Natural killer cell (primary cell): ENCODE measurements around the gene MDGA2. TPM values are rescaled to one million over a fixed set of nuclear protein-coding genes. Genes with fewer than 3 reads are reported as not detected.
"Not testable (repeated sequence)": the region's sequence is repeated elsewhere in the genome, so short reads cannot be mapped to it uniquely, and the experiment has no call there.

Experiments used
- ATAC-seq, 3 donors: fragments of 150-1000 bp in 2 of 3; fragments of 200-7000 bp in 1 of 3; cut with Tn5 transposase; 1 replicate in 1 of 3; 2 replicates in 2 of 3; pipeline ENCODE4 v1.10.0; 2021; ENCODE audit warnings: mild to moderate bottlenecking in 2 of 3, moderate library complexity in 2 of 3
- DNase-seq, 2 donors: peaks; one replicate each; pipeline versions ENCODE4 v3.0.0 to v3.0.0-alpha.2; 2013 to 2021; ENCODE audit warnings: mixed read lengths in 1 of 2
- H3K27ac ChIP-seq: one replicate; pipeline ENCODE4 v1.5.1; 2013; ENCODE audit warnings: mild to moderate bottlenecking, low read length
- H3K27me3 ChIP-seq: one replicate; pipeline ENCODE4 v1.6.1; 2013; ENCODE audit warnings: low read length; ENCODE audit not compliant: control insufficient read depth, insufficient read depth
- H3K36me3 ChIP-seq: one replicate; pipeline ENCODE4 v1.6.1; 2013; ENCODE audit warnings: low read length; ENCODE audit not compliant: control insufficient read depth, insufficient read depth
- H3K4me1 ChIP-seq: one replicate; pipeline ENCODE4 v1.6.1; 2013; ENCODE audit warnings: low read length; ENCODE audit not compliant: control insufficient read depth, insufficient read depth
- H3K4me3 ChIP-seq: one replicate; pipeline ENCODE4 v1.5.1; 2013; ENCODE audit warnings: low read length
- H3K9me3 ChIP-seq: one replicate; pipeline ENCODE4 v1.6.1; 2013; ENCODE audit warnings: low read length; ENCODE audit not compliant: control insufficient read depth, insufficient read depth
- H3K27ac Mint-ChIP-seq, 2 donors: one replicate each; pipeline ENCODE4 v1.8.0; 2022; ENCODE audit warnings: mild to moderate bottlenecking in 2 of 2, mixed read lengths in 2 of 2, moderate library complexity in 1 of 2
- H3K27me3 Mint-ChIP-seq, 2 donors: one replicate each; pipeline ENCODE4 v1.8.0; 2022; ENCODE audit warnings: low read depth in 2 of 2, mixed read lengths in 2 of 2
- H3K36me3 Mint-ChIP-seq: one replicate; pipeline ENCODE4 v1.8.0; 2022; ENCODE audit warnings: mixed read lengths
- H3K4me1 Mint-ChIP-seq, 2 donors: one replicate each; pipeline ENCODE4 v1.8.0; 2022; ENCODE audit warnings: mixed read lengths in 2 of 2
- H3K4me3 Mint-ChIP-seq: one replicate; pipeline ENCODE4 v1.8.0; 2022; ENCODE audit warnings: mild to moderate bottlenecking, moderate library complexity, mixed read lengths
- H3K9me3 Mint-ChIP-seq, 2 donors: one replicate each; pipeline ENCODE4 v1.8.0; 2022; ENCODE audit warnings: mixed read lengths in 2 of 2
- WGBS: methylation state at CpG from one replicate; pipeline ENCODE4 v1.1.7; 2013; ENCODE audit warnings: missing lambda C conversion rate; ENCODE audit not compliant: insufficient coverage; 5-methylcytosine and 5-hydroxymethylcytosine counted together
- intact Hi-C: fragments of 100-400 bp; cut with micrococcal nuclease; formaldehyde crosslinking; loops from one replicate; pipeline ENCODE4 v1.14.2; 2022
- total RNA-seq, 4 donors: library from RNA; stranded (reverse); fragments of 120-200 nt in 1 of 4; gene quantifications; one replicate each; pipeline versions ENCODE4 v1.2.3 to v1.2.4, GENCODE V29; 2013 to 2022
- TF ChIP-seq, protein P1 (sequence below): fragments of 200-600 bp; IDR thresholded peaks from one replicate; pipeline ENCODE4 v1.8.0; 2022; ENCODE audit warnings: antibody characterized with exemption

Gene MDGA2
- total RNA-seq, 3 donors from 2014 or later (not counting 1 experiment from before 2014, with no cell fraction given), result not detected

DNA sequence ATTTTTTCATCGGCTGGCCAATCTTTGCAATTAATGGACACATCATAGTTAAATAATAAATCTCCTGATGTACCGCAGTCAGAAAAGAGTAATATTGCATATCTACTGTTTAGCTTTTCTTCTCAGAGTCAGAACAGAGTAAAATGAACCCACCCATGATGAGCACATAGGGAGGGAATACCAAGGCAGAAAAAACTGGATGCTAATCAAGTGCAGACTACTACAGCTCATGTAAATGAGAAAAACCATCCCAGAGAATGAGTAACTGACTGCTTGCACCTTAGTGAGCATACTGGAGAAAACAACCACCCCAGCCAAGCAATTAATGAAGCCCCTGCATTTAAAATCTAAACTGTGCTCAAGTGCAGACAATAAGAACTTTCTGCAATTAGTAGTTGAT is 483.7 kb downstream of the MDGA2 start:
- TF ChIP-seq, protein P1, sequence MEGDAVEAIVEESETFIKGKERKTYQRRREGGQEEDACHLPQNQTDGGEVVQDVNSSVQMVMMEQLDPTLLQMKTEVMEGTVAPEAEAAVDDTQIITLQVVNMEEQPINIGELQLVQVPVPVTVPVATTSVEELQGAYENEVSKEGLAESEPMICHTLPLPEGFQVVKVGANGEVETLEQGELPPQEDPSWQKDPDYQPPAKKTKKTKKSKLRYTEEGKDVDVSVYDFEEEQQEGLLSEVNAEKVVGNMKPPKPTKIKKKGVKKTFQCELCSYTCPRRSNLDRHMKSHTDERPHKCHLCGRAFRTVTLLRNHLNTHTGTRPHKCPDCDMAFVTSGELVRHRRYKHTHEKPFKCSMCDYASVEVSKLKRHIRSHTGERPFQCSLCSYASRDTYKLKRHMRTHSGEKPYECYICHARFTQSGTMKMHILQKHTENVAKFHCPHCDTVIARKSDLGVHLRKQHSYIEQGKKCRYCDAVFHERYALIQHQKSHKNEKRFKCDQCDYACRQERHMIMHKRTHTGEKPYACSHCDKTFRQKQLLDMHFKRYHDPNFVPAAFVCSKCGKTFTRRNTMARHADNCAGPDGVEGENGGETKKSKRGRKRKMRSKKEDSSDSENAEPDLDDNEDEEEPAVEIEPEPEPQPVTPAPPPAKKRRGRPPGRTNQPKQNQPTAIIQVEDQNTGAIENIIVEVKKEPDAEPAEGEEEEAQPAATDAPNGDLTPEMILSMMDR, result no peak

GRCh38 chr14:47189911-47190484 is 485.4 kb downstream of the MDGA2 start:
- Mint-ChIP-seq H3K9me3 (peaks cover 6 to 7% of the 10 kb centered on the region in 2 donors), H3K27ac (no peak overlapping the region), H3K4me3 (no peak overlapping the region), H3K27me3 (no peaks in the 10 kb centered on the region), H3K36me3 (no peaks in the 10 kb centered on the region), H3K4me1 (no peaks in the 10 kb centered on the region)
- Histone ChIP-seq H3K27me3 (no peaks in the 10 kb centered on the region), H3K27ac (no peak overlapping the region), H3K36me3 (no peaks in the 10 kb centered on the region), H3K4me1 (no peaks in the 10 kb centered on the region), H3K9me3 (no peaks in the 10 kb centered on the region), H3K4me3 (no peak overlapping the region)
- intact Hi-C loops, result no loop called here
- ATAC-seq, result no peak
- TF ChIP-seq, protein P1, result no peak
- DNase-seq, result no peak
- WGBS, result 88% methylated on average over 5 of the region's 5 CpGs

More for the DNA sequence above, 483.7 kb downstream of the MDGA2 start:
- no peaks in the 10 kb centered on the region for H3K9me3 ChIP-seq
- H3K27me3 ChIP-seq, result no peaks in the 10 kb centered on the region
- Mint-ChIP-seq H3K9me3 (peaks cover 5 to 7% of the 10 kb centered on the region in 2 donors), H3K27ac (no peak overlapping the region), H3K27me3 (no peaks in the 10 kb centered on the region), H3K4me1 (no peaks in the 10 kb centered on the region), H3K4me3 (no peak overlapping the region), H3K36me3 (no peaks in the 10 kb centered on the region)
- DNase-seq (no peak), ATAC-seq (no peak)
- intact Hi-C loops, result no loop called here
- no peak overlapping the region for H3K27ac ChIP-seq
- H3K4me1 ChIP-seq, result no peaks in the 10 kb centered on the region
- 100% methylated on average over 2 of the region's 2 CpGs for WGBS
- no peak overlapping the region for H3K4me3 ChIP-seq
- no peaks in the 10 kb centered on the region for H3K36me3 ChIP-seq

DNA sequence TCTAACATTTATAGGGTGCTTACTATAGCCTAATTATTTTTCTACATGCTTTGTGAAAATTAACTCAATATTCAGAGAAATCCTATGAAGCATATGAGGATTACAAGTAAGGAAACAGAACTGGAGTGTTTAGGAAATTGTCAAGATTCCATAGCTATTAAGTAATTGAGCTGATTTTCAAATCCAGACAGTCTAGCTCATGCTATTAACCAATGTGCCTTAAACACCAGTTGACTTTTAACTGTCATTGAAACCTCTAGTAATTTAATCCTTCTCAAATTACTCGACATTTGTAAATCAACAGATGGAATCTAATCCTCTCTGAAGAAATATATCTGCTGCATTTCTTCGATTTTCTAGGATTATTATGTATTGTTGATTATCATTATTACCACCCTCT is 488.9 kb downstream of the MDGA2 start:
- no peaks in the 10 kb centered on the region for H3K4me1 ChIP-seq
- no peaks in the 10 kb centered on the region for H3K36me3 Mint-ChIP-seq
- no CpG with 5 or more reads among the region's 2 CpGs for WGBS
- no peak for DNase-seq
- intact Hi-C loops, result no loop called here
- H3K27me3 Mint-ChIP-seq, result no peaks in the 10 kb centered on the region
- no peaks in the 10 kb centered on the region for H3K9me3 ChIP-seq
- H3K27ac ChIP-seq, result no peak overlapping the region
- no peak overlapping the region for H3K27ac Mint-ChIP-seq
- H3K4me3 ChIP-seq, result no peak overlapping the region
- ATAC-seq, result no peak
- H3K9me3 Mint-ChIP-seq, result peaks cover 10% of the 10 kb centered on the region in 2 donors
- H3K27me3 ChIP-seq, result no peaks in the 10 kb centered on the region
- no peaks in the 10 kb centered on the region for H3K36me3 ChIP-seq
- no peak overlapping the region for H3K4me3 Mint-ChIP-seq
- H3K4me1 Mint-ChIP-seq, result no peaks in the 10 kb centered on the region
- TF ChIP-seq, protein P1, result no peak

- H3K4me3 ChIP-seq, result no peak overlapping the region
- WGBS, result no CpG with 5 or more reads among the region's 1 CpG
- no peaks in the 10 kb centered on the region for H3K27me3 Mint-ChIP-seq
- peaks cover 12 to 13% of the 10 kb centered on the region in 2 donors for H3K9me3 Mint-ChIP-seq
- H3K27me3 ChIP-seq, result no peaks in the 10 kb centered on the region
- H3K4me1 ChIP-seq, result no peaks in the 10 kb centered on the region
- TF ChIP-seq, protein P1, result no peak
- no peaks in the 10 kb centered on the region for H3K36me3 Mint-ChIP-seq
- H3K36me3 ChIP-seq, result no peaks in the 10 kb centered on the region
- H3K27ac ChIP-seq, result no peak overlapping the region
- no peak overlapping the region for H3K27ac Mint-ChIP-seq
- H3K4me3 Mint-ChIP-seq, result no peak overlapping the region
- no peaks in the 10 kb centered on the region for H3K9me3 ChIP-seq
- no peaks in the 10 kb centered on the region for H3K4me1 Mint-ChIP-seq
- DNase-seq, result no peak
- ATAC-seq, result no peak
- intact Hi-C loops, result no loop called here
Observed at GRCh38 chr14:47179906-47180305, 495.5 kb downstream of the MDGA2 start.

DNA sequence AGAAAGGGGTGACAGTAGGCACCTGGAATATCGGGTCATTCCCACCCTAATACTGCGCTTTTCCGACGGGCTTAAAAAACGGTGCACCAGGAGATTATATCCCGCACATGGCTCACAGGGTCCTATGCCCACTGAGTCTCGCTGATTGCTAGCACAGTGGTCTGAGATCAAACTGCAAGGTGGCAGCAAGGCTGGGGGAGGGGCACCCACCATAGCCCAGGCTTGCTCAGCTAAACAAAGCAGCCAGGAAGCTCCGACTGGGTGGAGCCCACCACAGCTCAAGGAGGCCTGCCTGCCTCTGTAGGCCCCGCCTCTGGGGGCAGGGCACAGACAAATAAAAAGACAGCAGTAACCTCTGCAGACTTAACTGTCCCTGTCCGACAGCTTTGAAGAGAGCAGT is 503.5 kb downstream of the MDGA2 start:
- intact Hi-C loops, H3K4me3 Mint-ChIP-seq, H3K27me3 ChIP-seq, H3K36me3 Mint-ChIP-seq, H3K4me1 Mint-ChIP-seq, H3K27me3 Mint-ChIP-seq, H3K9me3 ChIP-seq, H3K27ac Mint-ChIP-seq, H3K36me3 ChIP-seq, H3K27ac ChIP-seq, ATAC-seq, H3K4me3 ChIP-seq, DNase-seq, H3K4me1 ChIP-seq: not testable (repeated sequence)
- H3K9me3 Mint-ChIP-seq, result peaks cover 6 to 18% of the 10 kb centered on the region in 2 donors
- WGBS, result 89% methylated on average over 10 of the region's 10 CpGs
